Stimulated activated CD4-positive, alpha-beta T cell treated with anti-CD3 and anti-CD28 coated beads, Interleukin-12 subunit alpha, Interleukin-12 subunit beta, amount 100 ng/mL, for 48 hours (primary cell): ENCODE results near the gene KRT86.
"Not testable (repeated sequence)": the region's sequence is repeated elsewhere in the genome, so short reads cannot be mapped to it uniquely, and the experiment has no call there.

Source experiments
- DNase-seq, 3 donors: peaks; one replicate each; pipeline ENCODE4 v3.0.0-alpha.2; 2020; ENCODE audit warnings: low read depth in 2 of 3, low spot score in 1 of 3

Gene KRT86

GRCh38 chr12:52290483-52291134, 16.2 kb downstream of the KRT86 start:
- not testable (repeated sequence) for DNase-seq

- DNase-seq = no peak
These were observed 17.0 kb downstream of the KRT86 start, which contains the start of gene KRT81 for GRCh38 chr12:52291267-52291935. KRT81 (minus strand) TSS chr12:52291534; CDS start chr12:52291465, 69 bp downstream.

- no peak for DNase-seq
These were observed 19.5 kb downstream of the KRT86 start for GRCh38 chr12:52293926-52294325.

- DNase-seq = no peak
These were observed 20.4 kb downstream of the KRT86 start for GRCh38 chr12:52294803-52295202.

GRCh38 chr12:52295663-52296062, 21.2 kb downstream of the KRT86 start:
- no peak for DNase-seq

- no peak for DNase-seq
These were observed 22.2 kb downstream of the KRT86 start for GRCh38 chr12:52296572-52297215.

GRCh38 chr12:52298677-52299190, 24.3 kb downstream of the KRT86 start:
- no peak for DNase-seq

GRCh38 chr12:52300796-52301691, 26.6 kb downstream of the KRT86 start:
- no peak for DNase-seq

- not testable (repeated sequence) for DNase-seq
These were observed 27.3 kb downstream of the KRT86 start for GRCh38 chr12:52301721-52302120.

GRCh38 chr12:52302242-52302914, 27.9 kb downstream of the KRT86 start:
- DNase-seq = not testable (repeated sequence)

GRCh38 chr12:52304941-52305411, 30.5 kb downstream of the KRT86 start:
- not testable (repeated sequence) for DNase-seq

GRCh38 chr12:52305921-52306705, 31.7 kb downstream of the KRT86 start:
- no peak for DNase-seq

GRCh38 chr12:52306731-52307130, 32.3 kb downstream of the KRT86 start:
- DNase-seq = no peak

- peak; percentile 23 to 39 (median 35) for DNase-seq
These were observed 33.7 kb downstream of the KRT86 start for GRCh38 chr12:52307836-52308805.

- no peak for DNase-seq
These were observed 34.5 kb downstream of the KRT86 start for GRCh38 chr12:52308806-52309425.

- DNase-seq = no peak
These were observed 36.3 kb downstream of the KRT86 start for GRCh38 chr12:52310622-52311284.

GRCh38 chr12:52311285-52311648, 36.8 kb downstream of the KRT86 start:
- DNase-seq = no peak
